CD14-positive monocyte (primary cell): ENCODE measurements around the gene RSF1. TPM values are rescaled to one million over a fixed set of nuclear protein-coding genes. Genes with fewer than 3 reads are reported as not detected.

Source experiments
- DNase-seq, 3 donors: peaks; one replicate each; pipeline ENCODE4 v3.0.0-alpha.2; 2011 to 2022
- H2AFZ ChIP-seq: 2 replicates; pipeline ENCODE4 v1.6.0; 2012; ENCODE audit warnings: mild to moderate bottlenecking, low read depth, low read length, inconsistent platforms; ENCODE audit not compliant: insufficient read depth, poor library complexity, severe bottlenecking
- H3K27ac ChIP-seq, 2 donors: 1 replicate in 1 of 2; 2 replicates in 1 of 2; pipeline ENCODE4 v1.5.1; 2012 to 2013; ENCODE audit warnings: low read length in 2 of 2, control low read depth in 1 of 2, inconsistent platforms in 1 of 2, low read depth in 1 of 2, mild to moderate bottlenecking in 1 of 2
- H3K27me3 ChIP-seq, 2 donors: one replicate each; pipeline versions ENCODE4 v1.6.0 to v1.6.1; 2011 to 2013; ENCODE audit warnings: low read length in 2 of 2; ENCODE audit not compliant: control insufficient read depth in 2 of 2, insufficient read depth in 2 of 2
- H3K36me3 ChIP-seq, 2 donors: replicated peaks in 1 of 2; 1 replicate in 1 of 2; 2 replicates in 1 of 2; pipeline versions ENCODE4 v1.5.1 to v1.6.1; 2012 to 2013; ENCODE audit warnings: low read length in 2 of 2, control low read depth in 1 of 2, inconsistent platforms in 1 of 2, mild to moderate bottlenecking in 1 of 2; ENCODE audit not compliant: insufficient read depth in 2 of 2, control insufficient read depth in 1 of 2
- H3K4me1 ChIP-seq, 2 donors: 1 replicate in 1 of 2; 2 replicates in 1 of 2; pipeline versions ENCODE4 v1.5.1 to v1.6.1; 2012 to 2013; ENCODE audit warnings: low read length in 2 of 2, control low read depth in 1 of 2, inconsistent platforms in 1 of 2, mild to moderate bottlenecking in 1 of 2, moderate library complexity in 1 of 2; ENCODE audit not compliant: insufficient read depth in 2 of 2, control insufficient read depth in 1 of 2
- H3K4me2 ChIP-seq: replicated peaks from 2 replicates; pipeline ENCODE3; 2012; ENCODE audit warnings: low read length, moderate library complexity, mild to moderate bottlenecking; ENCODE audit not compliant: poor library complexity, severe bottlenecking; ENCODE audit errors: extremely low read depth
- H3K4me3 ChIP-seq, 3 experiments: fragments of 200-600 bp in 1 of 3; sonication (generic) in 1 of 3; replicated peaks in 1 of 3; 1 replicate in 2 of 3; 2 replicates in 1 of 3; pipeline ENCODE4 v1.5.1; 2011 to 2013; ENCODE audit warnings: low read length in 3 of 3, mild to moderate bottlenecking in 3 of 3, control low read depth in 2 of 3, low read depth in 2 of 3, inconsistent platforms in 1 of 3, moderate library complexity in 1 of 3
- H3K79me2 ChIP-seq: 2 replicates; pipeline ENCODE4 v1.6.0; 2012; ENCODE audit warnings: mild to moderate bottlenecking, control low read depth, inconsistent platforms, low read length, moderate library complexity; ENCODE audit not compliant: insufficient read depth
- H3K9ac ChIP-seq: 2 replicates; pipeline ENCODE4 v1.6.0; 2017; ENCODE audit warnings: low read length, mild to moderate bottlenecking; ENCODE audit not compliant: insufficient read depth, poor library complexity, severe bottlenecking
- H3K9me3 ChIP-seq, 2 donors: replicated peaks in 1 of 2; 1 replicate in 1 of 2; 2 replicates in 1 of 2; pipeline versions ENCODE4 v1.5.1 to v1.6.1; 2012 to 2013; ENCODE audit warnings: low read length in 2 of 2, control low read depth in 1 of 2; ENCODE audit not compliant: control insufficient read depth in 1 of 2, insufficient read depth in 1 of 2
- H4K20me1 ChIP-seq: 2 replicates; pipeline ENCODE4 v1.6.0; 2012; ENCODE audit warnings: mild to moderate bottlenecking, low read length, control low read depth, moderate library complexity; ENCODE audit not compliant: insufficient read depth
- H3K27ac Mint-ChIP-seq, 7 donors: one replicate each; pipeline ENCODE4 v1.8.0; 2020; ENCODE audit warnings: mild to moderate bottlenecking in 7 of 7, mixed read lengths in 7 of 7, moderate library complexity in 6 of 7, inconsistent platforms in 2 of 7
- H3K27me3 Mint-ChIP-seq, 3 donors: one replicate each; pipeline ENCODE4 v1.8.0; 2021 to 2022; ENCODE audit warnings: low read depth in 3 of 3, mild to moderate bottlenecking in 3 of 3, mixed read lengths in 3 of 3, moderate library complexity in 3 of 3, inconsistent platforms in 1 of 3
- H3K36me3 Mint-ChIP-seq, 2 donors: one replicate each; pipeline ENCODE4 v1.8.0; 2020; ENCODE audit warnings: mixed read lengths in 2 of 2, inconsistent platforms in 1 of 2, mild to moderate bottlenecking in 1 of 2
- H3K4me1 Mint-ChIP-seq: one replicate; pipeline ENCODE4 v1.8.0; 2020; ENCODE audit warnings: mild to moderate bottlenecking, mixed read lengths
- H3K4me3 Mint-ChIP-seq, 2 donors: one replicate each; pipeline ENCODE4 v1.8.0; 2020; ENCODE audit warnings: mild to moderate bottlenecking in 2 of 2, mixed read lengths in 2 of 2, moderate library complexity in 1 of 2
- H3K9me3 Mint-ChIP-seq, 7 donors: one replicate each; pipeline ENCODE4 v1.8.0; 2020 to 2022; ENCODE audit warnings: mixed read lengths in 7 of 7, mild to moderate bottlenecking in 6 of 7, moderate library complexity in 6 of 7, inconsistent platforms in 2 of 7
- WGBS: methylation state at CpG from one replicate; pipeline ENCODE4 v1.1.5; 2013; ENCODE audit warnings: missing lambda C conversion rate; ENCODE audit not compliant: insufficient coverage; 5-methylcytosine and 5-hydroxymethylcytosine counted together
- intact Hi-C, 2 donors: fragments of 100-400 bp; cut with micrococcal nuclease; formaldehyde crosslinking; loops; one replicate each; pipeline versions ENCODE4 v1.15.0 to v1.15.1; 2023
- polyA plus RNA-seq, 3 donors: library from polyadenylated mRNA; depleted of rRNA in 1 of 3; unstranded in 2 of 3; stranded (reverse) in 1 of 3; fragments of 300-500 nt in 2 of 3; fragments of >200 nt in 1 of 3; fragmentation: Illumina TruSeq in 2 of 3; gene quantifications; 1 replicate in 2 of 3; 2 replicates in 1 of 3; pipeline ENCODE4 v1.2.3, GENCODE V29; 2012 to 2021
- TF ChIP-seq, protein P1 (sequence below): fragments of 200-600 bp; IDR thresholded peaks from one replicate; pipeline ENCODE4 v1.8.0; 2022; ENCODE audit warnings: antibody characterized with exemption, mild to moderate bottlenecking

Gene RSF1
- polyA plus RNA-seq, 3 donors: 8.3 to 14.8 (median 9.2) TPM

DNA sequence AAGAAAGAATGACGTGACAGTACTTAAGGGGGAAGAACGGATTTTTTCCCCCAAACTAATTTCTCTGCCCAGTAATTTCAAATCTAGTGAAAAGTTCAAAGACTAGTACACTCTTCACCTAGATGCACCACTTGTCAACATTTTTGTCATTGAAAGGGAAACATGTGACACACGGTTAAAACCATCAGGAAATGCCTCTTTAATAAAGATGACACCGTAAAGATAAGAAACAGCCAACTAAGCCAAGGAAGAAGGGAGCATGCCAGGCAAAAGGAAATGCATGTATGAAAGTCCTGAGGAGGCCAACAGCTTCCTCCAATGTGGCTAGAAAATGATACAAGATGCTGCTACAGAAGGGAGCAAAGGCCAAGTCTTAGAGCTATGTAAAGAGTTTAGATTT, 49.4 kb downstream of the RSF1 start:
- peaks cover 85% of the 10 kb centered on the region for H3K79me2 ChIP-seq
- Mint-ChIP-seq H3K27me3 (peaks cover 0 to 2% (median 0%) of the 10 kb centered on the region in 3 donors), H3K4me3 (no peak overlapping the region), H3K4me1 (peaks cover 18% of the 10 kb centered on the region), H3K36me3 (peaks cover 4 to 10% of the 10 kb centered on the region in 2 donors), H3K27ac (peak overlapping the region in 1 of 7 donors; percentile 27), H3K9me3 (no peaks in the 10 kb centered on the region)
- H4K20me1 ChIP-seq: peaks cover 89% of the 10 kb centered on the region
- DNase-seq: no peak
- H3K36me3 ChIP-seq: peaks cover 0 to 11% of the 10 kb centered on the region in 2 donors
- TF ChIP-seq, protein P1, sequence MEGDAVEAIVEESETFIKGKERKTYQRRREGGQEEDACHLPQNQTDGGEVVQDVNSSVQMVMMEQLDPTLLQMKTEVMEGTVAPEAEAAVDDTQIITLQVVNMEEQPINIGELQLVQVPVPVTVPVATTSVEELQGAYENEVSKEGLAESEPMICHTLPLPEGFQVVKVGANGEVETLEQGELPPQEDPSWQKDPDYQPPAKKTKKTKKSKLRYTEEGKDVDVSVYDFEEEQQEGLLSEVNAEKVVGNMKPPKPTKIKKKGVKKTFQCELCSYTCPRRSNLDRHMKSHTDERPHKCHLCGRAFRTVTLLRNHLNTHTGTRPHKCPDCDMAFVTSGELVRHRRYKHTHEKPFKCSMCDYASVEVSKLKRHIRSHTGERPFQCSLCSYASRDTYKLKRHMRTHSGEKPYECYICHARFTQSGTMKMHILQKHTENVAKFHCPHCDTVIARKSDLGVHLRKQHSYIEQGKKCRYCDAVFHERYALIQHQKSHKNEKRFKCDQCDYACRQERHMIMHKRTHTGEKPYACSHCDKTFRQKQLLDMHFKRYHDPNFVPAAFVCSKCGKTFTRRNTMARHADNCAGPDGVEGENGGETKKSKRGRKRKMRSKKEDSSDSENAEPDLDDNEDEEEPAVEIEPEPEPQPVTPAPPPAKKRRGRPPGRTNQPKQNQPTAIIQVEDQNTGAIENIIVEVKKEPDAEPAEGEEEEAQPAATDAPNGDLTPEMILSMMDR: no peak
- no peaks in the 10 kb centered on the region for H3K27me3 ChIP-seq
- WGBS: no CpG with 5 or more reads among the region's 4 CpGs
- no peaks in the 10 kb centered on the region for H3K9me3 ChIP-seq
- H2AFZ ChIP-seq: no peak overlapping the region
- H3K4me3 ChIP-seq: no peak overlapping the region
- no peak overlapping the region for H3K4me2 ChIP-seq
- no peaks in the 10 kb centered on the region for H3K4me1 ChIP-seq
- intact Hi-C loops: no loop called here
- no peak overlapping the region for H3K27ac ChIP-seq
- no peak overlapping the region for H3K9ac ChIP-seq

- Mint-ChIP-seq H3K27ac (peak overlapping the region in 2 of 7 donors; percentile 5 to 24), H3K4me3 (no peak overlapping the region), H3K9me3 (no peaks in the 10 kb centered on the region), H3K36me3 (peaks cover 0 to 6% of the 10 kb centered on the region in 2 donors), H3K27me3 (peaks cover 0 to 2% (median 0%) of the 10 kb centered on the region in 3 donors), H3K4me1 (peaks cover 18% of the 10 kb centered on the region)
- Histone ChIP-seq H3K9me3 (no peaks in the 10 kb centered on the region), H3K4me2 (no peak overlapping the region), H3K36me3 (peaks cover 0 to 6% of the 10 kb centered on the region in 2 donors), H3K4me3 (no peak overlapping the region), H3K9ac (peak overlapping the region; percentile 8), H2AFZ (no peak overlapping the region), H3K79me2 (peaks cover 83% of the 10 kb centered on the region), H4K20me1 (peaks cover 89% of the 10 kb centered on the region), H3K27ac (no peak overlapping the region), H3K27me3 (no peaks in the 10 kb centered on the region), H3K4me1 (no peaks in the 10 kb centered on the region)
- intact Hi-C loops: no loop called here
- TF ChIP-seq, protein P1: no peak
- DNase-seq: no peak
Measured at GRCh38 chr11:77770629-77771028, 49.9 kb downstream of the RSF1 start.
